Neural cell (in vitro differentiated cells): Measurements from ENCODE around the gene SDHC. TPM values are rescaled to one million over a fixed set of nuclear protein-coding genes. Genes with fewer than 3 reads are reported as not detected.
"Not testable (repeated sequence)": the region's sequence is repeated elsewhere in the genome, so short reads cannot be mapped to it uniquely, and the experiment has no call there.

ENCODE experiments used
- H2AFZ ChIP-seq: fragments of 200-600, 300-800 bp; sonication (generic), shearing (Covaris generic); 2 replicates; pipeline ENCODE4 v1.6.0; 2014; ENCODE audit warnings: low read depth, mild to moderate bottlenecking, antibody characterized with exemption, low read length, moderate library complexity
- H3F3A ChIP-seq: fragments of 200-600 bp; shearing (Covaris generic); 2 replicates; pipeline ENCODE4 v1.6.1; 2016; ENCODE audit warnings: mild to moderate bottlenecking, moderate library complexity, mixed read lengths, antibody characterized with exemption, low read length; ENCODE audit not compliant: insufficient read depth, poor library complexity, severe bottlenecking
- H3K27ac ChIP-seq: fragments of 200-600, 300-800 bp; sonication (generic), shearing (Covaris generic); 2 replicates; pipeline ENCODE4 v1.5.1; 2014; ENCODE audit warnings: mild to moderate bottlenecking, low read length, moderate library complexity
- H3K27me3 ChIP-seq: fragments of 300-800, 200-600 bp; sonication (generic), shearing (Covaris generic); 2 replicates; pipeline ENCODE4 v1.6.0; 2014; ENCODE audit warnings: mild to moderate bottlenecking, low read depth, low read length, moderate library complexity; ENCODE audit not compliant: insufficient read depth
- H3K36me3 ChIP-seq: fragments of 300-800, 200-600 bp; sonication (generic), shearing (Covaris generic); 2 replicates; pipeline ENCODE4 v1.5.1; 2014; ENCODE audit warnings: mild to moderate bottlenecking, antibody characterized with exemption, low read length, moderate library complexity; ENCODE audit not compliant: insufficient read depth
- H3K4me2 ChIP-seq: fragments of 300-800, 200-600 bp; sonication (generic), shearing (Covaris generic); 2 replicates; pipeline ENCODE4 v1.6.0; 2014; ENCODE audit warnings: mild to moderate bottlenecking, low read length
- H3K4me3 ChIP-seq: fragments of 300-800, 200-600 bp; sonication (generic), shearing (Covaris generic); 2 replicates; pipeline ENCODE4 v1.5.1; 2014; ENCODE audit warnings: mild to moderate bottlenecking, low read length, moderate library complexity
- H3K79me2 ChIP-seq: fragments of 200-600 bp; shearing (Covaris generic); replicated peaks from 2 replicates; pipeline ENCODE4 v1.6.0; 2014; ENCODE audit warnings: mild to moderate bottlenecking, low read length, moderate library complexity; ENCODE audit not compliant: insufficient read depth
- H3K9ac ChIP-seq: fragments of 300-800, 200-600 bp; sonication (generic), shearing (Covaris generic); 2 replicates; pipeline ENCODE4 v1.6.1; 2016; ENCODE audit warnings: mild to moderate bottlenecking, low read length, mixed read lengths
- H3K9me2 ChIP-seq: fragments of 200-600 bp; shearing (Covaris generic); 2 replicates; pipeline ENCODE4 v1.6.1; 2016; ENCODE audit warnings: mild to moderate bottlenecking, low read length, mixed read lengths; ENCODE audit not compliant: insufficient read depth
- H3K9me3 ChIP-seq: fragments of 200-600, 300-800 bp; sonication (generic), shearing (Covaris generic); 2 replicates; pipeline ENCODE4 v1.6.1; 2016; ENCODE audit warnings: mild to moderate bottlenecking, mixed run types, low read length, moderate library complexity, mixed read lengths
- H4K20me1 ChIP-seq: fragments of 200-600 bp; shearing (Covaris generic); 2 replicates; pipeline ENCODE4 v1.6.1; 2016; ENCODE audit warnings: mild to moderate bottlenecking, mixed run types; ENCODE audit not compliant: insufficient read depth
- EP300 ChIP-seq: fragments of 450-650 bp; conservative IDR thresholded peaks from 2 replicates; pipeline ENCODE4 v1.6.1; 2014; ENCODE audit warnings: antibody characterized with exemption, mild to moderate bottlenecking, moderate library complexity; ENCODE audit not compliant: poor library complexity, severe bottlenecking
- EZH2 ChIP-seq: fragments of 200-600, 300-800 bp; shearing (Covaris generic), sonication (generic); IDR thresholded peaks from 2 replicates; pipeline ENCODE4 v1.6.1; 2014; ENCODE audit warnings: antibody characterized with exemption, low read length, borderline replicate concordance, mild to moderate bottlenecking; ENCODE audit not compliant: insufficient read depth, poor library complexity, severe bottlenecking
- MXI1 ChIP-seq: fragments of 450-650 bp; conservative IDR thresholded peaks from 2 replicates; pipeline ENCODE4 v1.6.1; 2014; ENCODE audit warnings: antibody characterized with exemption, mild to moderate bottlenecking; ENCODE audit not compliant: poor library complexity, severe bottlenecking
- POLR2AphosphoS5 ChIP-seq: IDR thresholded peaks from 2 replicates; pipeline ENCODE4 v1.6.1; 2012
- RAD21 ChIP-seq: fragments of 450-650 bp; conservative IDR thresholded peaks from 2 replicates; pipeline ENCODE4 v1.6.1; 2014; ENCODE audit warnings: antibody characterized with exemption, mild to moderate bottlenecking, moderate library complexity
- SMC3 ChIP-seq: fragments of 450-650 bp; conservative IDR thresholded peaks from 2 replicates; pipeline ENCODE4 v1.6.1; 2014; ENCODE audit warnings: antibody characterized with exemption, mild to moderate bottlenecking, moderate library complexity; ENCODE audit not compliant: poor library complexity
- TAF1 ChIP-seq: IDR thresholded peaks from 2 replicates; pipeline ENCODE4 v1.6.1; 2012; ENCODE audit warnings: low read depth
- polyA plus RNA-seq: library from polyadenylated mRNA; depleted of rRNA; stranded (reverse); fragments of >200 nt; gene quantifications from 2 replicates; pipeline ENCODE4 v1.2.3, GENCODE V29; 2014
- TF ChIP-seq, protein P1 (sequence below): fragments of 450-650 bp; IDR thresholded peaks from 2 replicates; pipeline ENCODE4 v1.5.1; 2014; ENCODE audit warnings: antibody characterized with exemption, mild to moderate bottlenecking, moderate library complexity; ENCODE audit not compliant: poor library complexity, severe bottlenecking
- TF ChIP-seq, protein P2 (sequence below): IDR thresholded peaks from 2 replicates; pipeline ENCODE4 v1.6.1; 2012; ENCODE audit warnings: borderline replicate concordance

The SDHC gene
- polyA plus RNA-seq, 1 donor from 2014 or later = 41.6 TPM

DNA sequence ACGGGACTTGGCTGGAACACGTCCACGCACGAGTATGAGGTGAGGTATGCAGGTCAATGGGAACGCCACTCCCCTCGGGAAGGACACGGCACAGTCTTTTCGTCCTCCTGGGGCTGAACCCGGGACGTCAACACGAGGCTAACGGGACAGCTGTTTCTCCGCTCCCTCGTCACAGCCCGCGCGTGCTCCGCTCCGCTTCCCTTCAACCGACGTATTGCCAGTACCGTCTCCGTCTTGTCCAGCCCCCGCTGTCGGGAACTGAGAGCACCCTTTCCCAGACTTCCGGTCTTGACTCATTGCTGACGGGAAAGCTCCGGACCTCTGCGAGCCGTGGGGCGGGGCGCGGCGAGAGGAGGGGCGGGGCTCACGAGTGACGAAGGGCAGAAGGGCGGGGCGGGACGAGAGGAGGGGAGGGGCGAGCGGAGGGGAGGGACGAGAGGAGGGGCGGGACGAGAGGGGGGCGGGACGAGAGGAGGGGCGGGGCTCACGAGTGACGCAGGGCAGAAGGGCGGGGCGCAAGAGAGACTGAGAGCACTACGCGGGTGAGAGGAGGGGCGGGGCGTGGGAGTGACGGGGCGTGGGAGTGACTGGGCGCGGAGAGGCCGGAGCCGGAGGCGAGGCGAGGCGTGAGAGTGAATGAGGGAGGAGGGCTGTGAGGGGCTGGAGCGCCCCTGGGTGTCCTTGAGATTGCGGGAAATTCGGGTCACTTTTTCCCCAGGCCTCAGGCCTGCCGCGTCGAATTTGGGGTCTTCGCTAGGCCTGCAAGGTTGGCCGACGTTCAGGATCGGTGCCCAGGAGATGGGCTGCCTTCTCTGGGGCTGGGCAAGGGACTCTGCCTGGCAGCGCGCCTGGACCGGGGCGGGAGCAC, 75.7 kb downstream of the SDHC start:
- TF ChIP-seq EZH2 (no peak), MXI1 (peak; percentile 36), RAD21 (no peak), POLR2AphosphoS5 (peak; percentile 80), TAF1 (no peak), SMC3 (no peak), EP300 (peak; percentile 10)
- TF ChIP-seq, protein P1, sequence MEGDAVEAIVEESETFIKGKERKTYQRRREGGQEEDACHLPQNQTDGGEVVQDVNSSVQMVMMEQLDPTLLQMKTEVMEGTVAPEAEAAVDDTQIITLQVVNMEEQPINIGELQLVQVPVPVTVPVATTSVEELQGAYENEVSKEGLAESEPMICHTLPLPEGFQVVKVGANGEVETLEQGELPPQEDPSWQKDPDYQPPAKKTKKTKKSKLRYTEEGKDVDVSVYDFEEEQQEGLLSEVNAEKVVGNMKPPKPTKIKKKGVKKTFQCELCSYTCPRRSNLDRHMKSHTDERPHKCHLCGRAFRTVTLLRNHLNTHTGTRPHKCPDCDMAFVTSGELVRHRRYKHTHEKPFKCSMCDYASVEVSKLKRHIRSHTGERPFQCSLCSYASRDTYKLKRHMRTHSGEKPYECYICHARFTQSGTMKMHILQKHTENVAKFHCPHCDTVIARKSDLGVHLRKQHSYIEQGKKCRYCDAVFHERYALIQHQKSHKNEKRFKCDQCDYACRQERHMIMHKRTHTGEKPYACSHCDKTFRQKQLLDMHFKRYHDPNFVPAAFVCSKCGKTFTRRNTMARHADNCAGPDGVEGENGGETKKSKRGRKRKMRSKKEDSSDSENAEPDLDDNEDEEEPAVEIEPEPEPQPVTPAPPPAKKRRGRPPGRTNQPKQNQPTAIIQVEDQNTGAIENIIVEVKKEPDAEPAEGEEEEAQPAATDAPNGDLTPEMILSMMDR = no peak
- TF ChIP-seq, protein P2, sequence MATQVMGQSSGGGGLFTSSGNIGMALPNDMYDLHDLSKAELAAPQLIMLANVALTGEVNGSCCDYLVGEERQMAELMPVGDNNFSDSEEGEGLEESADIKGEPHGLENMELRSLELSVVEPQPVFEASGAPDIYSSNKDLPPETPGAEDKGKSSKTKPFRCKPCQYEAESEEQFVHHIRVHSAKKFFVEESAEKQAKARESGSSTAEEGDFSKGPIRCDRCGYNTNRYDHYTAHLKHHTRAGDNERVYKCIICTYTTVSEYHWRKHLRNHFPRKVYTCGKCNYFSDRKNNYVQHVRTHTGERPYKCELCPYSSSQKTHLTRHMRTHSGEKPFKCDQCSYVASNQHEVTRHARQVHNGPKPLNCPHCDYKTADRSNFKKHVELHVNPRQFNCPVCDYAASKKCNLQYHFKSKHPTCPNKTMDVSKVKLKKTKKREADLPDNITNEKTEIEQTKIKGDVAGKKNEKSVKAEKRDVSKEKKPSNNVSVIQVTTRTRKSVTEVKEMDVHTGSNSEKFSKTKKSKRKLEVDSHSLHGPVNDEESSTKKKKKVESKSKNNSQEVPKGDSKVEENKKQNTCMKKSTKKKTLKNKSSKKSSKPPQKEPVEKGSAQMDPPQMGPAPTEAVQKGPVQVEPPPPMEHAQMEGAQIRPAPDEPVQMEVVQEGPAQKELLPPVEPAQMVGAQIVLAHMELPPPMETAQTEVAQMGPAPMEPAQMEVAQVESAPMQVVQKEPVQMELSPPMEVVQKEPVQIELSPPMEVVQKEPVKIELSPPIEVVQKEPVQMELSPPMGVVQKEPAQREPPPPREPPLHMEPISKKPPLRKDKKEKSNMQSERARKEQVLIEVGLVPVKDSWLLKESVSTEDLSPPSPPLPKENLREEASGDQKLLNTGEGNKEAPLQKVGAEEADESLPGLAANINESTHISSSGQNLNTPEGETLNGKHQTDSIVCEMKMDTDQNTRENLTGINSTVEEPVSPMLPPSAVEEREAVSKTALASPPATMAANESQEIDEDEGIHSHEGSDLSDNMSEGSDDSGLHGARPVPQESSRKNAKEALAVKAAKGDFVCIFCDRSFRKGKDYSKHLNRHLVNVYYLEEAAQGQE = peak; percentile 16
- no peaks in the 10 kb centered on the region for H3K27me3 ChIP-seq
- peak overlapping the region; percentile 66 for H3K27ac ChIP-seq

DNA sequence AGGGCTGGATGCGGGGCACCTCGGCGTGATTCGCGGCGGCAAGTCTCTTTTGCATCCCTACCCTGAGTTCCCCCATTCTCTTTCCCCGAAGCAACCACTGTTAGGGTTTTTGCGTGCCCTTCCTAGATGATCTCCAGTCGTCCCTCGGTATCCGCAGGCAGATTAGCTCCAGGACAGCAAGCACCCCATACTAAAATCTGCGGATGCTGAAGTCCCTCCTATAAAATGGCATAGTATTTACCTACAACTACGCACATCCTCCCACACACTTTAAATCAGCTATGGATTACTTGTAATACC, 76.3 kb downstream of the SDHC start:
- H3K4me2 ChIP-seq = peak overlapping the region; percentile 82
- H3K27ac ChIP-seq = peak overlapping the region; percentile 66
- peak overlapping the region; percentile 88 for H3K4me3 ChIP-seq
- H3K9ac ChIP-seq = peak overlapping the region; percentile 86
- TF ChIP-seq EZH2 (no peak), TAF1 (no peak), RAD21 (no peak), SMC3 (no peak), EP300 (no peak), POLR2AphosphoS5 (no peak), MXI1 (no peak)
- TF ChIP-seq, protein P1 = no peak
- TF ChIP-seq, protein P2 = no peak
- peak overlapping the region; percentile 90 for H2AFZ ChIP-seq
- H3K9me2 ChIP-seq = no peaks in the 10 kb centered on the region
- H3K9me3 ChIP-seq = no peaks in the 10 kb centered on the region
- H3K79me2 ChIP-seq = no peaks in the 10 kb centered on the region
- no peaks in the 10 kb centered on the region for H3K27me3 ChIP-seq
- no peaks in the 10 kb centered on the region for H3F3A ChIP-seq
- no peaks in the 10 kb centered on the region for H3K36me3 ChIP-seq
- H4K20me1 ChIP-seq = no peaks in the 10 kb centered on the region

More for the DNA sequence above, 75.7 kb downstream of the SDHC start:
- H3K36me3 ChIP-seq = no peaks in the 10 kb centered on the region
- H3K4me3 ChIP-seq = peak overlapping the region; percentile 88
- peak overlapping the region; percentile 82 for H3K4me2 ChIP-seq
- no peaks in the 10 kb centered on the region for H3K9me2 ChIP-seq
- peak overlapping the region; percentile 90 for H2AFZ ChIP-seq
- H3F3A ChIP-seq = no peaks in the 10 kb centered on the region
- no peaks in the 10 kb centered on the region for H3K79me2 ChIP-seq
- no peaks in the 10 kb centered on the region for H4K20me1 ChIP-seq
- H3K9me3 ChIP-seq = no peaks in the 10 kb centered on the region
- peak overlapping the region; percentile 86 for H3K9ac ChIP-seq

DNA sequence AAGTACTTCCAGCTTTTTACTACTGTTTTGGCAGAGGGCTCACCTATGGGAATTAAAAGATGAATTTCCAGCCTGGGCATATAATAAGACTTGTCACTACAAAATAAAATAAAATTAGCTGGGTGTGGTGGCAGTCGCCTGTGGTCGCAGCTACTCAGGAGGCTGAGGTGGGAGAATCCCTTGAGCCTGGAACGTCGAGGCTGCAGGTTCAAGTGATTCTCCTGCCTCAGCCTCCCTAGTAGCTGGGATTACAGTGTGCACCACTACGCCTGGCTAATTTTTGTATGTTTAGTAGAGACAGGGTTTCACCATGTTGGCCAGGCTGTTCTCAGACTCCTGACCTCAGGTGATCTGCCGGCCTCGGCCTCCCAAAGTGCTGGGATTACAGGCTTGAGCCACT, 77.0 kb downstream of the SDHC start:
- H3K9me3 ChIP-seq, H4K20me1 ChIP-seq, H3K79me2 ChIP-seq, H3K36me3 ChIP-seq, H3K9me2 ChIP-seq, H3F3A ChIP-seq, H2AFZ ChIP-seq, H3K27ac ChIP-seq, H3K27me3 ChIP-seq: not testable (repeated sequence)
- Histone ChIP-seq H3K4me3 (peak overlapping the region; percentile 88), H3K9ac (peak overlapping the region; percentile 86), H3K4me2 (peak overlapping the region; percentile 82)
